Neural progenitor cell (in vitro differentiated cells): ENCODE data around the gene SERPINF2. TPM values are rescaled to one million over a fixed set of nuclear protein-coding genes. Genes with fewer than 3 reads are reported as not detected.

ENCODE experiments used
- DNase-seq: peaks from one replicate; pipeline ENCODE4 v3.0.0-alpha.2; 2016; ENCODE audit warnings: low spot score
- H2AFZ ChIP-seq: fragments of 200-600 bp; sonication (generic); replicated peaks from 2 replicates; pipeline ENCODE4 v1.6.1; 2016; ENCODE audit warnings: antibody characterized with exemption
- H3F3A ChIP-seq: fragments of 200-600 bp; sonication (generic); 2 replicates; pipeline ENCODE4 v1.6.1; 2016; ENCODE audit warnings: antibody characterized with exemption, low read depth
- H3K27ac ChIP-seq: fragments of 200-600 bp; sonication (generic); 2 replicates; pipeline ENCODE4 v1.5.1; 2016; ENCODE audit warnings: mild to moderate bottlenecking
- H3K27me3 ChIP-seq: fragments of 200-600 bp; sonication (generic); 2 replicates; pipeline ENCODE4 v1.6.1; 2016; ENCODE audit warnings: mild to moderate bottlenecking, moderate library complexity
- H3K36me3 ChIP-seq: fragments of 200-600 bp; sonication (generic); 2 replicates; pipeline ENCODE4 v1.5.1; 2016
- H3K4me1 ChIP-seq: fragments of 200-600 bp; sonication (generic); 2 replicates; pipeline ENCODE4 v1.6.1; 2016; ENCODE audit warnings: mixed run types
- H3K4me2 ChIP-seq: fragments of 200-600 bp; sonication (generic); 2 replicates; pipeline ENCODE4 v1.6.1; 2016
- H3K4me3 ChIP-seq: fragments of 200-600 bp; sonication (generic); 2 replicates; pipeline ENCODE4 v1.5.1; 2016
- H3K79me2 ChIP-seq: fragments of 200-600 bp; sonication (generic); 2 replicates; pipeline ENCODE4 v1.6.1; 2016; ENCODE audit warnings: low read depth
- H3K9ac ChIP-seq: fragments of 200-600 bp; sonication (generic); 2 replicates; pipeline ENCODE4 v1.6.1; 2016
- H3K9me3 ChIP-seq: fragments of 200-600 bp; sonication (generic); 2 replicates; pipeline ENCODE4 v1.5.1; 2016; ENCODE audit warnings: low read depth
- H4K20me1 ChIP-seq: fragments of 200-600 bp; sonication (generic); 2 replicates; pipeline ENCODE4 v1.6.1; 2016; ENCODE audit warnings: low read depth
- H3K27ac Mint-ChIP-seq: 3 replicates; pipeline ENCODE4 v1.8.0; 2021; ENCODE audit warnings: mixed read lengths
- H3K27me3 Mint-ChIP-seq: 2 replicates; pipeline ENCODE4 v1.8.0; 2022; ENCODE audit warnings: low read depth, mild to moderate bottlenecking, inconsistent platforms, moderate library complexity, mixed read lengths; ENCODE audit not compliant: insufficient read depth
- H3K36me3 Mint-ChIP-seq: 3 replicates; pipeline ENCODE4 v1.8.0; 2021; ENCODE audit warnings: mixed read lengths
- H3K4me1 Mint-ChIP-seq: 3 replicates; pipeline ENCODE4 v1.8.0; 2021; ENCODE audit warnings: mixed read lengths
- H3K4me3 Mint-ChIP-seq: 3 replicates; pipeline ENCODE4 v1.8.0; 2021; ENCODE audit warnings: mild to moderate bottlenecking, moderate library complexity, mixed read lengths
- H3K9me3 Mint-ChIP-seq: 3 replicates; pipeline ENCODE4 v1.8.0; 2020; ENCODE audit warnings: mixed read lengths
- CTCF ChIP-seq: fragments of 200-600 bp; sonication (generic); IDR thresholded peaks from 2 replicates; pipeline ENCODE4 v1.5.1; 2017; ENCODE audit warnings: antibody characterized with exemption, mild to moderate bottlenecking
- EZH2 ChIP-seq: fragments of 200-600 bp; sonication (generic); IDR thresholded peaks from 2 replicates; pipeline ENCODE4 v1.6.1; 2017; ENCODE audit warnings: antibody characterized with exemption, mild to moderate bottlenecking, moderate library complexity
- EZH2phosphoT487 ChIP-seq: fragments of 200-600 bp; sonication (generic); IDR thresholded peaks from 2 replicates; pipeline ENCODE4 v1.6.1; 2017; ENCODE audit warnings: antibody characterized with exemption
- total RNA-seq: library from RNA; depleted of rRNA; stranded (reverse); fragments of >200 nt; gene quantifications from 2 replicates; pipeline ENCODE4 v1.2.3, GENCODE V29; 2015; ENCODE audit warnings: low replicate concordance

Gene SERPINF2
- total RNA-seq, 1 donor from 2014 or later, result not detected

GRCh38 chr17:1709403-1709951 is 33.2 kb upstream of the SERPINF2 start:
- Histone ChIP-seq H3K9ac (no peak overlapping the region), H3K9me3 (no peaks in the 10 kb centered on the region), H3K27me3 (peaks cover 33% of the 10 kb centered on the region), H3F3A (peaks cover 28% of the 10 kb centered on the region), H3K4me2 (peak overlapping the region; percentile 100), H4K20me1 (peaks cover 3% of the 10 kb centered on the region), H3K4me1 (peaks cover 25% of the 10 kb centered on the region), H3K36me3 (no peaks in the 10 kb centered on the region), H3K27ac (no peak overlapping the region), H2AFZ (peak overlapping the region; percentile 97), H3K79me2 (no peaks in the 10 kb centered on the region), H3K4me3 (peak overlapping the region; percentile 76)
- peak; percentile 39 for DNase-seq
- H3K36me3 Mint-ChIP-seq, result no peaks in the 10 kb centered on the region
- peaks cover 12% of the 10 kb centered on the region for H3K27me3 Mint-ChIP-seq
- TF ChIP-seq CTCF, result no peak
- H3K9me3 Mint-ChIP-seq, result no peaks in the 10 kb centered on the region
- H3K4me1 Mint-ChIP-seq, result peaks cover 24% of the 10 kb centered on the region
- peak overlapping the region; percentile 76 for H3K4me3 Mint-ChIP-seq
- H3K27ac Mint-ChIP-seq, result no peak overlapping the region

DNA sequence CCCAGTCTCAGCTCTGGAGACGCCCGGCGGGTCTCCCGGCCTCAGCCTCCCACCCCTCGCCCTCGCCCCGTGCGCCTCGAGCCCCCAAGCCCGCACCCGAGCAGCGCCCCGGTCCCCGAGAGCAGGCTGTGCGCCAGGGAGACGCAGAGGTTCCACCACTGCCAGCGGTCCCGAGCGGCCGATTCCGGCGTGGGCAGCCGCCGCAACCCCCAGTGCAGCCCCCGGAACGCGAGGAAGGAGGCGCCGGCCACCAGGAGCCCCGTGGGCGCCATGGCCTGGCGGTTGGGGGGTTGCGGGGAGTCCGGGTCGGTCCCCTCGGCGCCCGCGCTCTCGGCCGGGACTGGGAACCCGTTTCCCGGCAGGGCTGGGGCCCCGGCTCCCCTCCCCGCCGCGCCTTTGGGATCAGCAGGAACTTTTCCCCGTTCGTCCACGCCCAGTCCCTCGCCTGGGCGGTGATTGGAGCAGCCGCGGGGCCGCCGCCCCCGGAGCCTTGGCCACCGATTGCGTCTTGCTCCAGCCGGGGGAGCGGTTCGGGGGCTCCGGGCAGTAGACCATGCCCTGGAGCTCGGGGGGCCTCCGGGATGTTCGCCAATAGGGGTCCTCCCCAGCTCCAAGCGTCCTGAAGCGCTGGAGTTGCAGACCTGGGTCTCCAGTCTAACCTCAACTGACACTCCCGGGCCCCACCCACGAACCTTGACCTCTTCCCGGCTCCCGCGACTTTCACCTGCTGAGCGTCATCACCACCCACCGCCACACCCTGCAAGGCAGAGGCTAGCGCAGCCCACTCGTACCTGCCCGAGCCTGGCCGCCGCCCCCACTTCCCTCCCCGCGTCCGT is 32.5 kb upstream of the SERPINF2 start, which contains the start of gene TLCD2:
Gene TLCD2, minus strand, starts transcription at position 407 of the 836 bp plus-strand sequence. Its CDS starts 135 bp downstream, at position 272.
- peak within 1 kb of the TSS; percentile 97 for H2AFZ ChIP-seq
- no peaks in the 10 kb centered on the region for H3K36me3 ChIP-seq
- no peak within 1 kb of the TSS for H3K27ac ChIP-seq
- peak; percentile 22 for TF ChIP-seq EZH2phosphoT487
- TF ChIP-seq CTCF, result no peak
- peak; percentile 62 for TF ChIP-seq EZH2
- H3K27me3 ChIP-seq, result peaks cover 33% of the 10 kb centered on the region
- no peaks in the 10 kb centered on the region for H3K9me3 ChIP-seq
- peak within 1 kb of the TSS; percentile 100 for H3K4me2 ChIP-seq
- H3K36me3 Mint-ChIP-seq, result no peaks in the 10 kb centered on the region
- H3K79me2 ChIP-seq, result no peaks in the 10 kb centered on the region
- H3K4me3 ChIP-seq, result peak within 1 kb of the TSS; percentile 76
- H3F3A ChIP-seq, result peaks cover 33% of the 10 kb centered on the region
- H3K9ac ChIP-seq, result no peak within 1 kb of the TSS
- peaks cover 12% of the 10 kb centered on the region for H3K27me3 Mint-ChIP-seq
- DNase-seq, result peak; percentile 79
- peaks cover 8% of the 10 kb centered on the region for H4K20me1 ChIP-seq
- H3K4me1 ChIP-seq, result peaks cover 30% of the 10 kb centered on the region
- peaks cover 29% of the 10 kb centered on the region for H3K4me1 Mint-ChIP-seq
- no peaks in the 10 kb centered on the region for H3K9me3 Mint-ChIP-seq
- H3K27ac Mint-ChIP-seq, result no peak within 1 kb of the TSS
- H3K4me3 Mint-ChIP-seq, result peak within 1 kb of the TSS; percentile 79

DNA sequence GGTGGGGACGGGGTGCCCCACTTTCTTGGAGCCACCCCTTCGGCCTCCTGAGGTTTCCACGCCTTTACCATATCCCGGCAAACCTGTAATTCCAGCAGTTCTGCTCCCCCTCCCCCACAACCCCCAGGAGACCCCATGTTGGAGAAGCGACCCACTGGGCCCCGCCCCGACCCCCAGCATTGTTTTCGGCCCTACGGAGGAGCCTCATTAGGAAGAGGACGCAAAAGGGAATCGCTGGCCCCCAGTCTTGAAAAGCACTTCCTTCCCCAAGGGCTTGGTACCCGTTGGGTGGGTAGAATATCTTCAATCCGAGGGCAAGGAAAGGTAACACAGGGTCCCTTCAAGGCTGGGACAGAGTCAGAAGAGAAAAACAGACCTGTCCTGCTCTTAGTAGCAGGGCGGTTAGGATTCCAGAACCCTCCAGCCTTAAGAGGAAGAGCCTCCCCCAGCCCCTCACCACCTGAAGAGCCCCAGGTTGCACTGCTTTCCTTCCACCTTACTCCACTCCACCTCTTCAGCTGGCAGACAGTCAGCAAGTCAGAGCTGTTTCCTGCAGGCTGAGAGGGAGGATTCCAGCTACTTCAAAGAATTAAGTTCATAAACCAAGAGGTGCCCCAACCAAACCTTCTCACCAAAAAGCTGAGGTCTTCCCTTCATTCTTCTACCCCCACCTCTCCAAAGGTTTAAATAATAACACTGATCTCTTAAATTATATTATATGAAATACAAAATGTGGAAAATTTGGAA is 31.7 kb upstream of the SERPINF2 start:
- no peak overlapping the region for H2AFZ ChIP-seq
- peaks cover 29% of the 10 kb centered on the region for H3K4me1 Mint-ChIP-seq
- no peaks in the 10 kb centered on the region for H3K9me3 ChIP-seq
- H4K20me1 ChIP-seq, result peaks cover 16% of the 10 kb centered on the region
- TF ChIP-seq EZH2phosphoT487 (no peak), EZH2 (peak; percentile 61)
- H3K27ac ChIP-seq, result no peak overlapping the region
- peaks cover 12% of the 10 kb centered on the region for H3K27me3 Mint-ChIP-seq
- peaks cover 35% of the 10 kb centered on the region for H3F3A ChIP-seq
- H3K4me3 Mint-ChIP-seq, result peak overlapping the region; percentile 79
- no peaks in the 10 kb centered on the region for H3K9me3 Mint-ChIP-seq
- H3K4me2 ChIP-seq, result peak overlapping the region; percentile 100
- H3K36me3 ChIP-seq, result no peaks in the 10 kb centered on the region
- H3K27me3 ChIP-seq, result peaks cover 33% of the 10 kb centered on the region
- peak; percentile 37 for DNase-seq
- no peaks in the 10 kb centered on the region for H3K79me2 ChIP-seq
- H3K36me3 Mint-ChIP-seq, result no peaks in the 10 kb centered on the region
- H3K4me1 ChIP-seq, result peaks cover 29% of the 10 kb centered on the region
- H3K27ac Mint-ChIP-seq, result no peak overlapping the region
- H3K9ac ChIP-seq, result no peak overlapping the region
- peak overlapping the region; percentile 76 for H3K4me3 ChIP-seq
